ENCODE measurements around the gene SST. TPM values are rescaled to one million over a fixed set of nuclear protein-coding genes. Genes with fewer than 3 reads are reported as not detected.

The SST gene
- total and polyA plus RNA-seq, 2 of the 13 experiments (the other 11 are each of a cell fraction or from before 2014, with no cell fraction given), result not detected

DNA sequence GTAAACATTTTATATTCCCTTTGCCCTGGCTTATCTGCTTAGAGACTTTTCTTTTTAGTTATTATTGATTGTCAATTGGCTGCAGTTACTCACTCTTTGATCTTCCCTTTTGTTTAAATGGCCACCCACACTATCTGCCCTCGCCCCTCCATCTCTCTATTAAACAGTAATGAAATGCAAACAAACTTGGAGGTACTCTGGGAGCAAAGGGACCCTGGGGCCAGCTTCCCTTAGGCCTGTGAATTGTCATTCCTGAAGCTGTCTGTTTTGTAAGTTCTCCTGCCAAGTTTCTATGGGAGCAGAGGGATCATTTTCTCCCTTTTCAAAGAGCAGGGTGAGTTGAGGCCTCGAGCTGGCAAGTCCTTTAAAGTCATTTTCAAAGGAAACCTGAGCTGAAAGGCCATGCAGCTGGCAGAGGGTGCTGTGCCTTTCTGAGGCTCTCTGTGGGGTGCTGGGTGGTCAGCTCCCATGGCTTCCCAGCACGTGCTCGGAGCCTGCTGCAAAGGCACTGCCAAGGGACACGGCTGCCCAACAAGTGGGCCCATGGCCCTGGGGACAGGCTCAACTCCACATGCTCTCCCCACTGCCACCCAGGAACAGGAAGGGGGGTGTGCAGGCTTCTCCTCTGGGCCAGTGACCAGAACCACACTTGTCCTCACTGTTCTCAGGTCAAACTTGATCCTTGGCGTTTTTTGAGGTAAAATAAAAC lies 49.6 kb upstream of the SST start (continued):
- TF ChIP-seq, protein P1, sequence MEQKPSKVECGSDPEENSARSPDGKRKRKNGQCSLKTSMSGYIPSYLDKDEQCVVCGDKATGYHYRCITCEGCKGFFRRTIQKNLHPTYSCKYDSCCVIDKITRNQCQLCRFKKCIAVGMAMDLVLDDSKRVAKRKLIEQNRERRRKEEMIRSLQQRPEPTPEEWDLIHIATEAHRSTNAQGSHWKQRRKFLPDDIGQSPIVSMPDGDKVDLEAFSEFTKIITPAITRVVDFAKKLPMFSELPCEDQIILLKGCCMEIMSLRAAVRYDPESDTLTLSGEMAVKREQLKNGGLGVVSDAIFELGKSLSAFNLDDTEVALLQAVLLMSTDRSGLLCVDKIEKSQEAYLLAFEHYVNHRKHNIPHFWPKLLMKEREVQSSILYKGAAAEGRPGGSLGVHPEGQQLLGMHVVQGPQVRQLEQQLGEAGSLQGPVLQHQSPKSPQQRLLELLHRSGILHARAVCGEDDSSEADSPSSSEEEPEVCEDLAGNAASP (CRISPR knock-in tag; IDR thresholded peaks at IDR 0.05; ENCODE audit: borderline replicate concordance), result peak; percentile 73; the same call in 1 of the 2 replicates
- peak; percentile 53; the same call in 1 of the 2 replicates for TF ChIP-seq BORCS8-MEF2B (CRISPR knock-in tag; IDR thresholded peaks at IDR 0.05)
- TF ChIP-seq ATF7-NPFF (CRISPR knock-in tag; IDR thresholded peaks at IDR 0.05; ENCODE audit: low read depth), result peak; percentile 40; the same call in 1 of the 2 replicates
- no peak for TF ChIP-seq PAWR (CRISPR knock-in tag; IDR thresholded peaks at IDR 0.05; ENCODE audit: borderline replicate concordance)
- no peak; the same call in 1 of the 2 replicates for TF ChIP-seq ZNF124 (CRISPR knock-in tag; IDR thresholded peaks at IDR 0.05)
- TF ChIP-seq ZMYM4 (CRISPR knock-in tag; IDR thresholded peaks at IDR 0.05), result peak; percentile 87
- no peak for TF ChIP-seq ZNF20 (CRISPR knock-in tag; IDR thresholded peaks at IDR 0.05)
- TF ChIP-seq, protein P2, sequence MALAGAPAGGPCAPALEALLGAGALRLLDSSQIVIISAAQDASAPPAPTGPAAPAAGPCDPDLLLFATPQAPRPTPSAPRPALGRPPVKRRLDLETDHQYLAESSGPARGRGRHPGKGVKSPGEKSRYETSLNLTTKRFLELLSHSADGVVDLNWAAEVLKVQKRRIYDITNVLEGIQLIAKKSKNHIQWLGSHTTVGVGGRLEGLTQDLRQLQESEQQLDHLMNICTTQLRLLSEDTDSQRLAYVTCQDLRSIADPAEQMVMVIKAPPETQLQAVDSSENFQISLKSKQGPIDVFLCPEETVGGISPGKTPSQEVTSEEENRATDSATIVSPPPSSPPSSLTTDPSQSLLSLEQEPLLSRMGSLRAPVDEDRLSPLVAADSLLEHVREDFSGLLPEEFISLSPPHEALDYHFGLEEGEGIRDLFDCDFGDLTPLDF (CRISPR knock-in tag; IDR thresholded peaks at IDR 0.05), result no peak
- no peak for TF ChIP-seq EZH2 (conservative IDR thresholded peaks at IDR 0.05; ENCODE audit: low read depth, low read length)
- TF ChIP-seq, protein P3, sequence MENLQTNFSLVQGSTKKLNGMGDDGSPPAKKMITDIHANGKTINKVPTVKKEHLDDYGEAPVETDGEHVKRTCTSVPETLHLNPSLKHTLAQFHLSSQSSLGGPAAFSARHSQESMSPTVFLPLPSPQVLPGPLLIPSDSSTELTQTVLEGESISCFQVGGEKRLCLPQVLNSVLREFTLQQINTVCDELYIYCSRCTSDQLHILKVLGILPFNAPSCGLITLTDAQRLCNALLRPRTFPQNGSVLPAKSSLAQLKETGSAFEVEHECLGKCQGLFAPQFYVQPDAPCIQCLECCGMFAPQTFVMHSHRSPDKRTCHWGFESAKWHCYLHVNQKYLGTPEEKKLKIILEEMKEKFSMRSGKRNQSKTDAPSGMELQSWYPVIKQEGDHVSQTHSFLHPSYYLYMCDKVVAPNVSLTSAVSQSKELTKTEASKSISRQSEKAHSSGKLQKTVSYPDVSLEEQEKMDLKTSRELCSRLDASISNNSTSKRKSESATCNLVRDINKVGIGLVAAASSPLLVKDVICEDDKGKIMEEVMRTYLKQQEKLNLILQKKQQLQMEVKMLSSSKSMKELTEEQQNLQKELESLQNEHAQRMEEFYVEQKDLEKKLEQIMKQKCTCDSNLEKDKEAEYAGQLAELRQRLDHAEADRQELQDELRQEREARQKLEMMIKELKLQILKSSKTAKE (CRISPR knock-in tag; IDR thresholded peaks at IDR 0.05; ENCODE audit: borderline replicate concordance), result peak; percentile 25; the same call in 1 of the 2 replicates
- TF ChIP-seq ZNF83 (CRISPR knock-in tag; IDR thresholded peaks at IDR 0.05; ENCODE audit: borderline replicate concordance), result no peak
- TF ChIP-seq, protein P4, sequence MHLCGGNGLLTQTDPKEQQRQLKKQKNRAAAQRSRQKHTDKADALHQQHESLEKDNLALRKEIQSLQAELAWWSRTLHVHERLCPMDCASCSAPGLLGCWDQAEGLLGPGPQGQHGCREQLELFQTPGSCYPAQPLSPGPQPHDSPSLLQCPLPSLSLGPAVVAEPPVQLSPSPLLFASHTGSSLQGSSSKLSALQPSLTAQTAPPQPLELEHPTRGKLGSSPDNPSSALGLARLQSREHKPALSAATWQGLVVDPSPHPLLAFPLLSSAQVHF (CRISPR knock-in tag; IDR thresholded peaks at IDR 0.05), result no peak
- TF ChIP-seq GABPB1 (CRISPR knock-in tag; IDR thresholded peaks at IDR 0.05), result no peak; the same call in 1 of the 2 replicates
- no peak for TF ChIP-seq ZNF441 (CRISPR knock-in tag; IDR thresholded peaks at IDR 0.05; ENCODE audit: borderline replicate concordance)
- no peak for TF ChIP-seq ZNF660 (CRISPR knock-in tag; IDR thresholded peaks at IDR 0.05; ENCODE audit: borderline replicate concordance, low read depth)
- no peak for TF ChIP-seq ZNF234 (CRISPR knock-in tag; conservative IDR thresholded peaks at IDR 0.05)
- TF ChIP-seq, protein P5, sequence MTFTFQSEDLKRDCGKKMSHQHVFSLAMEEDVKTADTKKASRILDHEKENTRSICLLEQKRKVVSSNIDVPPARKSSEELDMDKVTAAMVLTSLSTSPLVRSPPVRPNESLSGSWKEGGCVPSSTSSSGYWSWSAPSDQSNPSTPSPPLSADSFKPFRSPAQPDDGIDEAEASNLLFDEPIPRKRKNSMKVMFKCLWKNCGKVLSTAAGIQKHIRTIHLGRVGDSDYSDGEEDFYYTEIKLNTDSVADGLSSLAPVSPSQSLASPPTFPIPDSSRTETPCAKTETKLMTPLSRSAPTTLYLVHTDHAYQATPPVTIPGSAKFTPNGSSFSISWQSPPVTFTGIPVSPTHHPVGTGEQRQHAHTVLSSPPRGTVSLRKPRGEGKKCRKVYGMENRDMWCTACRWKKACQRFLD (CRISPR knock-in tag; IDR thresholded peaks at IDR 0.05; ENCODE audit: borderline replicate concordance), result no peak
- TF ChIP-seq JDP2 (CRISPR knock-in tag; IDR thresholded peaks at IDR 0.05; ENCODE audit: borderline replicate concordance), result no peak
- TF ChIP-seq KMT2A (CRISPR knock-in tag; IDR thresholded peaks at IDR 0.05), result 0 out of 2 replicates have a peak, but pooled peaks have one; percentile 21
- no peak for TF ChIP-seq ELF1 (CRISPR knock-in tag; IDR thresholded peaks at IDR 0.05)
- peak; percentile 73; the same call in 1 of the 2 replicates for TF ChIP-seq MED1 (CRISPR knock-in tag; IDR thresholded peaks at IDR 0.05)
- TF ChIP-seq ZNF317 (CRISPR knock-in tag; IDR thresholded peaks at IDR 0.05), result no peak
- peak; percentile 20; the same call in 1 of the 2 replicates for TF ChIP-seq ZNF629 (CRISPR knock-in tag; conservative IDR thresholded peaks at IDR 0.05)
- no peak for TF ChIP-seq ZNF792 (CRISPR knock-in tag; IDR thresholded peaks at IDR 0.05)

Data from HepG2 (cell line).